HG02885 (cell line): ENCODE measurements around the gene ELMO3.

Experiments
- ATAC-seq: cut with Tn5 transposase; IDR thresholded peaks from one replicate; pipeline ENCODE4 v1.9.1; 2021; ENCODE audit warnings: mild to moderate bottlenecking; ENCODE audit not compliant: unreplicated experiment, poor library complexity

ELMO3 gene, protein sequence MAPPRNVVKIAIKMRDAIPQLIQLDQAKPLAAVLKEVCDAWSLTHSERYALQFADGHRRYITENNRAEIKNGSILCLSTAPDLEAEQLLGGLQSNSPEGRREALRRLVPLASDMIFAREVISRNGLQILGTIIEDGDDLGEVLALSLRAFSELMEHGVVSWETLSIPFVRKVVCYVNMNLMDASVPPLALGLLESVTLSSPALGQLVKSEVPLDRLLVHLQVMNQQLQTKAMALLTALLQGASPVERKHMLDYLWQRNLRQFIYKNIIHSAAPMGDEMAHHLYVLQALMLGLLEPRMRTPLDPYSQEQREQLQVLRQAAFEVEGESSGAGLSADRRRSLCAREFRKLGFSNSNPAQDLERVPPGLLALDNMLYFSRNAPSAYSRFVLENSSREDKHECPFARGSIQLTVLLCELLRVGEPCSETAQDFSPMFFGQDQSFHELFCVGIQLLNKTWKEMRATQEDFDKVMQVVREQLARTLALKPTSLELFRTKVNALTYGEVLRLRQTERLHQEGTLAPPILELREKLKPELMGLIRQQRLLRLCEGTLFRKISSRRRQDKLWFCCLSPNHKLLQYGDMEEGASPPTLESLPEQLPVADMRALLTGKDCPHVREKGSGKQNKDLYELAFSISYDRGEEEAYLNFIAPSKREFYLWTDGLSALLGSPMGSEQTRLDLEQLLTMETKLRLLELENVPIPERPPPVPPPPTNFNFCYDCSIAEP

DNA sequence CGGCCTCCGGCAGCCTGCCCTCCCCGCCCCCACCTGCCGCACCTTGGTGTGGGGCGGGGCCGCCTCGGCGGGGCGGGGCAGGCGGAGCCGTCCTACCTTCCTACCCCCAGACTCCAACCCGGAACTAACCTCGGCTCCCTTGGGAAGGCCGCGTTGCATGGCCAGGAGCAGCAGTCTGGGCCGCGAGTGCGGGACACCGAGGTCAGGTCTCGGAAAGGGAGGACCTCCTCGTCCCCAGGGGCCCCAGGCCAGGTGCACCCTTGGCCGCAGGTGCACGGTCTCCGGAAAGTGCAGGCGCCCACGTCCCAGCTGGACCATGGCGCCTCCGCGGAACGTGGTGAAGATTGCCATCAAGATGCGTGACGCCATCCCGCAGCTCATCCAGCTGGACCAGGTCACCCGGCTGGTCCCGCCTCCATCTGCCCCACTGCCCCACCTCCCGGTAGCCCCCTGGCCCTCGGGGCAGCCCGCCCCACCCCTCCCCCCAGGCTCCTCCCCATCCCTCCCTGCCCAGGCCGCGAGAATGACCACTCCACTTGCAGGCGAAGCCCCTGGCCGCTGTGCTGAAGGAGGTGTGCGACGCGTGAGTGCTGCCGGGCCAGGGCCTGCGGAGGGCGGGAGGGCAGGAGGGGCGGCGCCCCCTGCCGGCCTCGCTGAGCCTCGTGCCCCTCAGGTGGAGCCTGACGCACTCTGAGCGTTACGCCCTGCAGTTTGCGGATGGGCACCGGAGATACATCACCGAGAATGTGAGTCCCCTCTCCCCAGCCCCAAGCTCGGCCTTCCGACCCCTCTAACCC lies at the start of gene ELMO3:
Gene ELMO3 (plus strand): TSS at position 121 of the 797 bp plus-strand sequence. CDS start 196 bp downstream, at position 317.
- ATAC-seq = no peak

DNA sequence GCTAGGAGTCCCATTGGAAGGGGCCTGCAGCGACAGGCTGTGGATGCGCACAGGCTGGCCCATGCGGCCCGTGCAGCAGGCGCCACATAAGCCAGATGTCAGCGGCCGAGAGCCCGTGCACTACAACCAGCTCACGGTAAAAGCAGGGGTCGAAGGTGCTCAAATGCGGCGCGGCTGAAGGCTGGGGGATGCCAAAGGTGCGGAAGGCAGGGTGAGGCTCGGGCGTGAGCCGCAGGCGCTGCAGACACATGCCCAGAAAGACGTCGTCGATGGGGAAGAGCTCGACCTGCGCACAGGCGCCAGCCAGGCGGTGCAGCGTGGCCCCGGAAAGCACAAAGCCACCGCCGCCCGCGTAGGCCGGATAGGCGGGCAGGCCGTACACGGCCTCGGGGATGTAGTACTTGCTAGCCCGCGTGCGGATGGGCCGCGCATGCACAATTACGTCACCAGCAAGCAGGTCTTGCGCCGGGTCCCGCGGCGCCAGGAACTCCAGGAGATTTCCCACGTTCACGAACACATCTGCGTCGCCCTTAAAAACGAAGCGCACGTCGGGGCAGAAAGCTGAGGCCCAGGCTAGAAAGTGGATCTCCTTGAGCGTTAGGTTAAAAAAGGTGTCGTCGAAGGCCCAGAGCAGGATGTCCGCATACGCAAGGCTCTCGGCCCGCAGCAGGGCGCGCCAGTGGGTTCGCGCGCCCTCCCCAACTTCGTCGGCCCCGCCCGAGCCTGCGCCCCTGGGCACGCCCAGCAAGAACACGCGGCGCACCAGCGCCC lies 49.5 kb upstream of the ELMO3 start:
- peak; percentile 11 for ATAC-seq

DNA sequence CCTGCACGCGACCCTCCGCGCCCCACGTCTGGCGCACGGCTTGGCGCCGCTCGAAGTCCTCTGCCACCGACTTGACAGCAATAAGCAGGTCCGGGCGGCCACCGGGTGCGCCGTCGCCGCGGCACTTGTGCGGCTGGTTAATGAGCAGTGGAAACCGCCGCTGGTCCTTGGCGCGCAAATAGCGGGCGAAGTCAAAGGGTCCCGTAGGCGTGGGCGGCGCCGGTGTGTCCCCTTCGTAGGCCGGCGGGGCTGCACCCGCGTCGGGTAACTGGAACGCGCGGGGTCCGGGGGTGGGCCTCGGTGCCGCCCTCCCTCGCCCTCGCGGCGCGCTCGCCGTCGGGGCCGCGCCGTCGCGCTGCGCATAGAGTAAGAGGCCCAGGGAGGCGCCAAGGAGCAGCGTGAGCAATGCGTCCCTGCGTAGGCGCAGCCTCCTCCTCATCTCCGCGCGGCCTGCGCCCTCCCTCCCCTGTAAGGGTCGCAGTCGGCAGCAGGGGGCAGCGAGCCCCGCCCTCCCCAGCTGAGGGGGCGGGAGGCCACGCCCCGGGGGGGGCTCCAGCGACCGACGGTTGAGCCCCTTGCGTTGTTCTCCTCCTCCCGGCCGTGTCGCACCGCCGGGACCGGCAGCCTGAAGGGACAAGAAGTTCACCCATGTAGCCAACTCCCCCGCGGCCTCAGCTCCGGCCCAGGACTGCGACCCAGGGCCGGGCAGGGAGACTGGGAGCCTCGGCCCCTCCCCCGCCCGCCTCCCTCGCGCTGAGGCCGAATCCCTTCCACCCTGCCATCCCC lies 48.7 kb upstream of the ELMO3 start:
- peak; percentile 55 for ATAC-seq

DNA sequence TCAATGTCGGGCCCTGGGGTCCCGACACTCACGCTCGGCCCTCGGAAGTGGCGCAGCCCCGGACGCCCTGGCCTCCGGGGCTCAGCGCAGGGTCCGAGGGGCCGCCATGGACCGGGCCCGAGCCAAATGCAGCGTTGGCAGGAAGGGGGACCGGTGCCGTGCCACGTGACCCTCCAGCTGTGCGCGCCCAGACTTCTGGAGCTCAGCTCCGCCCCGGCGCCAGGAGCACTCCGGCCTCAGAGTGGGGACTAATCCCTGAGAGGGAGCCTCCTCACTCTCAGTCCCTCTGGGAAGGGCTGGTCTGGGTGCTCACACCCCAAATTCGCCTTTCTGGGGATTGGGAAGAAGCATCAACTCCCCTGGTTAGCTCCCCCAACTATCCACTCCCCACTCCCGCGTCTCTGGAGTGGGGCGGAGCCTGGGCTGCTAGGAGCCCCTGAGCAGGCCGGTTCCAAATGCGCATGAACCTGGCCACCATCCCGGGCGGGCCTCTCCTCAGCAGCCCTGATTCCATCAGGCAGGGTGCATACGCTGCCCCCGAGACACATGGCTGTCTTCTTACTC lies 48.0 kb upstream of the ELMO3 start, which contains the start of gene B3GNT9:
Gene B3GNT9 (minus strand): TSS at position 166 of the 564 bp plus-strand sequence. CDS start 513 bp downstream, outside the sequence.
- ATAC-seq = peak; percentile 55

DNA sequence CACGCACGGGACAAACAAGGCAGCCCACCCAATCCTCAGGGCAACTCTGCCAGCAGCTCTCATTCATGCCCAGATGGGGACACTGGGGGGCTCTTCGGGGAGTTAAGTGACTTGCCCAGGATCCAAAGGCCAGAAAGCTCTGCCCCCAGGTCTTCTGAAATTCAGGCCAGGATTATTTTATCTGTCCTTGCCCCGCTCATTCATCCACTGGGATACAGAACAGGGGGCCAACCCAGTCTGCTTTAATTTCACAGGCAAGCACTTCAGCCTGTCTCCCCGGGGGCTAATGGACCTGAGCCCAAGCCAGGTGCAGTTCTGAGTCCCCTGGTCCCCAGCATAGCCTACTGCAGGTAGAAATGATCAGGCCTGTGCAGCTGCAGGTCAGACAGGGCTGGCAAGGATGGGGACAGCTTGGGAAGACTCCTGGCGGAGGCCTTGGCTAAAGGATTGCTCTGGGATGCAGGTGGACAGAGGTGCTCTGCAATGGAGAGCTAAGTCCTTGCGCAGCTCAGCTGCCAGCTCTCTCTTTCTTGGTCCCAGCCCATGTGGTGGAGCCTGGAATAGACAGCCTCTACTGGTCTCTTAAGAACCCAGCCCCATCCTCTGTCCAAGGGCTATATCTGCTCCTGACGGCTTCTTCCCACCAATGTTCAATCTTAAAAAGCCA lies 47.4 kb upstream of the ELMO3 start:
- no peak for ATAC-seq

DNA sequence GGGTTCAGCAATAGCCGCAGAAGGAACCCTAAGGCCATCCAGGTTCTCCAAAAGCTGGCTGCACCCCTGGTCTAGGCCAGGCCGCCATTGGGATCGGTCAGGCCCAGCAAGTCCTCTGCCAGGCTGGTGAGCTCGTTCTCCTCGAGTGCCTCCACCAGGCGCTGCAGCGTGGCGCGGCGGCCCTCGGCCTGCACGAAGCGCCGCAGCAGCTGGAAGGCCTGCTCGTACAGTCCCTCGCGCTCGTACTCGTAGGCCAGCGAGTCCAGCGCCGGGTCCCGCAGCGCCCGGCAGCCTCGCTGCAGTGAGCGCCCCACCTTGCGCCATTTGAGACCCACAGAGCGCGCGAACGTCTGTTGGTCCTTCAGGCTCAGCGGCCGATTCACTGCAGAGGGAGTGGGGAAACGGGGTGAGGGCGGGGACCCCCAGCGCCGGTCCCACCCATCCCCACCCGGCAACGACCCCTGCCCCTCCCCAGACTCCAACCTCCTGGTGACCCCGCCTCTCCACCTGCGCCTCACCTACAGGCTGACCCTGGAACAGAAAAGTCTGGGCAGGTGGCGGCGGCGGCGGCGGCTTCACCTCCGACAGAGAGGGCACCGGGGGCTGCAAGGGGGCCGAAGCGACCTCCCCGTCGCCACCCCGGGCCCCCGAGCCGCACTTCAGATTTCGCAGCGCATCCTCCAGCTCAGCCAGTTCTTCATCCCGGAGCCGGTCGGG lies 44.2 kb upstream of the ELMO3 start:
- ATAC-seq = no peak

DNA sequence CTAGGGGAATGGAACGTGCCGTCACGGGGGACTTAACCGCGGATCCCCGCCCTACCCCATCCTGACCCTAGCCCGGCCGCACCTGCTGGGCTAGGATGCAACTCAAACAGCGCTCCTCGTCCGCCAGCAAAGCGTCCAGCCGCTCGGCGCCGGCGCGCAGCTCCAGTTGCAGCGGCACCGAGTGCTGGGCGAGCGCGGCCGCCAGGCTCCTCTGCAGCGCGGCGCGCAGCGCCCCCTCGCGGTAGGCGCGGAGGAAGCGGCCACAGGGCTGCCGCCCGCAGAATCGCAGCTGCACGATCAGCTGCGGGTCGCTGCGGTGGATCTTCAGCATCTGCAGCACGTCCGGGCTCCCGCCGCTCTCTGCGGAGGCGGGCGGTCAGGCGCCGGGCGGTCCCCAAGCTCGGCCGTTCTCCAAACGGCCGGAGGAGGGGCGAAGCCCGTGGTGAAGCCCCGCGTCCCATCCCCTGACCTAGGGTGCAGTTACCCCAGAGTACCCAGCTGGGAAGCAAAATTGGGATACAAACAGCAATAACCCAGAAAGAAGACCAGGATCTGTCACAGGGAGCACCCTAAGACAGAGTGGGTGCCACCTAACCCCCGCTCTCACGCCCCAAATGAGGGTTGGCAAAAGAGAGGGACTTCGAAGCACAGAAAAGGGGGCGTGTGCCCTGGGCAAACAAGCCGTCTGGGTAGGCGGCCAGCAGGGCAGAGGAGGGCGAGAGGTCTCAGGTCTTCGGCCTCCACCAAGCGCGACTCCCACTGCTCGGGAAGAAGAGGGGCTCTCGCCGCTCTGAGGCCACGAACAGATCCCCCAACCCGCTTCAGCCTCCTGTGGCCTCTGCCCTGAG lies 43.4 kb upstream of the ELMO3 start:
- ATAC-seq = peak; percentile 30

DNA sequence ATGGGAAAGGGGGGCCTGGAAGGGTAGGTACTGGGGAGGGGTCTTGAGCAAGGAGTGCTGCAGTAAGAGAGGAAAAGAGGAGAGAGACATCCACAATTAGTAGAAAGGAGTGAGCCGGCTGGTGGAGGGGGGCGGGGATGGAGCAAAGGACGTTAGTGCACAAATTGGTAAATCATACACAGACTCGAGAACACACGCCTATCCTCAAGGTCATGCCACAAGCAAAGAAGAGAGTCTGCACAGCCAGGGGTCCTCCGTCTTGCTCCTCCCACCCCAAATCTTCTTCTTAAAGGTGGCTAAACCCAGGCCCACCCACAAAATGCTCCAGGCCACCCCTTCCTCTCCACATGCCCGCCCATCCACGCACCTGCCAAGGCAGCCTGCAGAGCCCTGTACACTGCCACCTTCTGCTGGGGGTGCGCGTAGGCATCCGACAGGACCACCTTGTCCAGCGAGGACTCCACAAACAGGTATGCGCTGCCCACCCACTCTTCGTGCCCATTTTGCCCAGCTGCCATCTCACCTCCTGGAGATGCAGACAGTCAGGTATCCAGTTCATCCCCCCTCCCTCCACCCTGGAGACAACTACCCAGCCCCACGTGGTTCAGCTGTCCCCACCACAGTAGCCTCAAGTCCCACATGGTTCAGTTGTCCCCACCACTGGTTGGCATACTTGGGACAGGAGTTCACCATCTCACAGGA lies 42.6 kb upstream of the ELMO3 start:
- ATAC-seq = no peak

DNA sequence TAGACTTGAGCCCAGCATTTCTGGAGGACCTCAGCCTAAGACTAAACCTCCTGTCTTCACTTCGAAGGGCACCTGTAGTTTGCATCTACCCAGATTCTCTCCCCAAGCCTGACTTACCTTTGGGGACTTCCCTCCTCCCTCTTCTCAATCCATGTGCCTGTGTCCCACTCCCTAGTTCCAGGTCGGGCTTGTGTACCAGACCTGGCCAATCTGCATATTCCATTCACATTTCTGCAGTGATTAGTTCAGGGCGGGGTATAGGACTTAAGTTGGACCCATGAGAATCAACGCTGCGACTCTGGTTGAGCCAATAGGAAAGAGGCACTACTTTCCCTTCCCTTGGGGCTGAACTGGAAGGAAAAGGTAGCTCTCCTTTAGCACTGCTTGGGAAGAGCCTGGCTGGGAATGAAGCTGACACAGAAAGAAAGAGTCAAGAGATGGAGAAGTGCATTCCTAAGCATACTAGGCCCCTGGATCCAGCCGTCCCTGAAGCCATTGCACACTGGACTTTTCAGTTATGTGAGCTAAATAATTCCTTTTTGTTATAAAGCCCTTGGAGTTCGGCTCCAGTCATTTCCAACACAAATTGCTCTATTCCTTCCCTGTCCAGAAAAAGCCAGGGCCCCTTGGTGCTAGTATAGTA lies 41.7 kb upstream of the ELMO3 start:
- no peak for ATAC-seq

DNA sequence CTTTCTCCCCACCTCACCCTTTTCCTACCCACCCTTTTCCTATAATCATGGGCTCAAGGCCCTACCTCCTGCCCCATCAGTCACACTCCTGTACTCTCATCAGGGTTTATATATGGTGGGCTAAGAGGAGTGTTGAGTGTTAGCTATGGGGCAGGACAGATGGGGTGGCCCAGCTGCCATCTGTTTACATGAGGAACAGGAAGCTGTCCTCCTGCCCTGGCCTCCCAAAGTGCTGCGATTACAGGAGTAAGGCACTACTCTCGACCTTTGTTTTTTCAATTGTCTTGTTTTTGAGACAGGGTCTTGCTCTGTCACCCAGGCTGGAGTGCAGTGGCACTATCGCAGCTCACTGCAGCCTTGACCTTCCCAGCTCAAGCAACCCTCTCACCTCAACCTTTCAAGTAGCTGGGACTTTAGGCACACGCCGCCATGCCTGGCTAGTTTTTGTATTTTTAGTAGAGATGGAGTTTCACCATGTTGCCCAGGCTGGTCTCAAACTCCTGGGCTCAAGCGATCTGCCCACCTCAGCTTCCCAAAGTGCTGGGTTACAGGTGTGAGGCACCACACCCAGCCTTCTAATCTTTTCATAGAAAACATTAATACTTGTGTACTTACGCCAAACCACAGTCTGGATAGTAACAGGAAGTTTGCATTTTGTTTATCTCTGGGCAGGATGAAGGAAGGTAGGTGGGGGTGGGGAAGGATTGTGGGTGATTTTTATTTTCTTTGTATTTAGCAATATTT lies 40.9 kb upstream of the ELMO3 start:
- ATAC-seq = no peak

DNA sequence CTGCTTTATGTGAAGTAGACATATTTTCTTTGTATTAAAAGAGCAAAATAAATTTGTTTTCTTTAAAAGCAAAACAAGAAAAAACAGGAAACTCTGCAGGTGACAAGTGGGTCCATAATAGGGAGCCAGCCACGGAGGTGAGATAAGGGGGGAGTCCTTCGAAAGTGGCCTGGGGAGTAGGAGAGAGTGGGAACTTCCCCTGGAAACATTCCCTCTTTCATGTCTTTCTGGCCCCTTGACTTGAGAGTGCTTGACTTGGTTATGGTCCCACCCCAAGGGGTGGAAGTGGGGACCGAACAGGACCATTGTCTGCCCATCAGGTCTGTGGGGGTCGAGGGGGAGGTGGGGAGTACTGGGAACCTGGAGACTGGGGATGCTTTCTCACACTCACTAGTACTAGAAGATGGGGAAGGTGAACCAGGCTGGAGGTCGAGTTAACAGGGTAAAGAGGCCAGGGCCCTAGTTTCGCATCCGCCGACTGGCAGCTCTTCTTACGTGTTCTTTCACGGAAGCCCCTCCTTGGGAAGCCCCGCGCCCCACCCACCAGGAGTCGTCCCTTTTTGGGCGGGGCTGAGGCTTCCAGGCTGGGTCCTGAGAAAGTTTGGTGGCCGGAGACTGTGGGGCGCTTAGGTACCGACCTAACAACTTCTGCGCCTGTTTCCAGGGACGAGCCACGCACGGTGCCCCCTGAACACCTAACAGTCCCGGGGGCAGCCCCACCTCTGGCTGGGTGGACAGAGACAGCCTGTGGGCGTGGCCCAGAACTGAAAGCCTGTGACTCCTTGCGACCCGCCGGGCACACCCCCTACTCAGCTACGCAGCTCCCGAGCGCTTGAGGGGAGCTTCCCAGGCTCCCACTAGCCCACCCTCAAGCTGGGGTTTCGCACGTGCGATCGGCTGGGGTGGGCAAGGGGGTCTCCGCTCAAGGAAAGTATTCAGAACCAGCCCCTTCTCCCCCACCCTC lies 40.0 kb upstream of the ELMO3 start:
- peak; percentile 35 for ATAC-seq

DNA sequence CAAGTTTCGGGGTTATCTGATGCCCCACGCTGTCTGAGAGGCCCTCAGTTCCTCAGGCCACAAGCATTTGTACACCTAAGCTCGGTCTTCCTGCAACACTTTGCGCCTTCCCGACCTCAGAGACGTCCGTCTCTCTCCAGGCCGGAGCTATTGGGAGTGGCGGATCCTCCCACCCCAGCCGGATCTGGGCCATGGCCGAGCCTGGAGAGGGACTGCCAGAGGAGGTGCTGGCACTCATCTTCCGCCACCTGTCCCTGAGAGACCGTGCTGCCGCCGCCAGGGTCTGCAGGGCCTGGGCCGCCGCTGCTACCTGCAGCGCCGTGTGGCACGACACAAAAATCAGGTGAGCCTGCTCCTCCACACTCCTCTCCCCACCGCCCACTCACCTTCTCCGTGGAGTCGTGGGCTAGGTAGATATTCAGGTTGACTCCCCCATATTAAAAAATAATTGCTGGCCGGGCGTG lies 37.3 kb upstream of the ELMO3 start:
- ATAC-seq = no peak

DNA sequence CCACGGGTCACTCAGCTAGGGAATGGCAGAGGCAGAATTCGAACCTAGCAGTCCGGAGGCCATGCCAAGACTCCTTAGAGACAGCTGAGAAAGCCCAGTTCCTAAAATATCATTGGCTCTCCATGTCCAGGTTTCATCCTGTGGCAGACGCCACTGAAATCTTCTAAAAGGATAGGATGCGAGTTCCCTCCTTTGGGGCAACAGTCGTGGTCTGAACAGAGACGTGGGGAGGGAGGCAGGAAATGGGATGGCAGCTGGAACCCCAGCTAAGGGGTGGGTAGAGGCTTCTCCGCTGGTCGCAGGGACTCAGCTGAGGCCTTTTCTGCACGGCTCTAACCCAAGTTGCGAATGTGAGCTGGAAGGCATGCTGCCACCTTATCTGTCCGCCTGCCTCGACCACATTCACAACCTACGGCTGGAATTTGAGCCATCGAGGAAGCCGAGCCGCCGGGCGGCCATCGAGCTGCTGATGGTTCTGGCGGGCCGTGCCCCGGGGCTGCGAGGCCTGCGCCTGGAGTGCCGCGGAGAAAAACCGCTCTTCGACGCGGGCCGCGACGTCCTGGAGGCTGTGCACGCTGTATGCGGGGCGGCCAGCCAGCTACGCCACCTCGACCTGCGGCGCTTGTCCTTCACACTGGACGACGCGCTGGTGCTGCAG lies 36.3 kb upstream of the ELMO3 start:
- ATAC-seq = no peak
